Subcutaneous abdominal adipose tissue (tissue), 5 donors: ENCODE measurements around the gene IFNL4.
"Not testable (repeated sequence)": the region's sequence is repeated elsewhere in the genome, so short reads cannot be mapped to it uniquely, and the experiment has no call there.

Source experiments
- H3K27ac ChIP-seq: one replicate; pipeline ENCODE4 v1.7.0; 2013; ENCODE audit warnings: low read depth, mild to moderate bottlenecking, inconsistent platforms, low read length, moderate library complexity
- H3K27me3 ChIP-seq, 5 donors: one replicate each; pipeline ENCODE4 v1.7.0; 2013; ENCODE audit warnings: low read length in 5 of 5, inconsistent platforms in 1 of 5; ENCODE audit not compliant: control insufficient read depth in 5 of 5, insufficient read depth in 4 of 5
- H3K36me3 ChIP-seq, 5 donors: one replicate each; pipeline ENCODE4 v1.7.0; 2013; ENCODE audit warnings: low read length in 5 of 5; ENCODE audit not compliant: control insufficient read depth in 5 of 5, insufficient read depth in 5 of 5
- H3K4me1 ChIP-seq, 5 donors: one replicate each; pipeline ENCODE4 v1.7.0; 2013; ENCODE audit warnings: low read length in 5 of 5, mild to moderate bottlenecking in 3 of 5, moderate library complexity in 1 of 5; ENCODE audit not compliant: control insufficient read depth in 5 of 5, insufficient read depth in 5 of 5
- H3K4me3 ChIP-seq, 5 donors: one replicate each; pipeline ENCODE4 v1.7.0; 2013; ENCODE audit warnings: low read length in 5 of 5, low read depth in 1 of 5
- H3K9ac ChIP-seq, 5 donors: one replicate each; pipeline ENCODE4 v1.7.0; 2013; ENCODE audit warnings: low read length in 5 of 5, mild to moderate bottlenecking in 4 of 5, moderate library complexity in 3 of 5
- H3K9me3 ChIP-seq, 5 donors: one replicate each; pipeline ENCODE4 v1.7.0; 2013; ENCODE audit warnings: low read length in 5 of 5; ENCODE audit not compliant: control insufficient read depth in 5 of 5
- donor health status: healthy.
- donor health status: healthy.
- donor health status: healthy.
- donor health status: healthy.
- donor health status: healthy.

Gene IFNL4

GRCh38 chr19:39245166-39245565 is 3.5 kb downstream of the IFNL4 start:
- Histone ChIP-seq H3K4me1 (peaks cover 0 to 22% (median 20%) of the 10 kb centered on the region in 5 donors), H3K27me3 (peaks cover 5 to 28% (median 17%) of the 10 kb centered on the region in 5 donors)
- H3K27ac ChIP-seq, H3K9ac ChIP-seq, H3K36me3 ChIP-seq, H3K9me3 ChIP-seq, H3K4me3 ChIP-seq: not testable (repeated sequence)

- H3K27me3 ChIP-seq: peaks cover 5 to 28% (median 17%) of the 10 kb centered on the region in 5 donors
Measured at GRCh38 chr19:39244410-39245100, 4.1 kb downstream of the IFNL4 start, which contains the start of gene IFNL3. IFNL3 (minus strand) TSS chr19:39245006; CDS start chr19:39244967, 39 bp downstream.

GRCh38 chr19:39243741-39244140 is 4.9 kb downstream of the IFNL4 start:
- Histone ChIP-seq H3K27me3 (peaks cover 5 to 23% (median 15%) of the 10 kb centered on the region in 5 donors), H3K4me1 (peaks cover 0 to 18% (median 14%) of the 10 kb centered on the region in 5 donors)
- H3K4me3 ChIP-seq, H3K9me3 ChIP-seq, H3K9ac ChIP-seq, H3K27ac ChIP-seq, H3K36me3 ChIP-seq: not testable (repeated sequence)

More at GRCh38 chr19:39244410-39245100, 4.1 kb downstream of the IFNL4 start, which contains the start of gene IFNL3:
- H3K27ac ChIP-seq, H3K9me3 ChIP-seq, H3K36me3 ChIP-seq, H3K9ac ChIP-seq, H3K4me3 ChIP-seq: not testable (repeated sequence)
- H3K4me1 ChIP-seq: peaks cover 0 to 22% (median 20%) of the 10 kb centered on the region in 5 donors

GRCh38 chr19:39240421-39240820 is 8.2 kb downstream of the IFNL4 start:
- no peaks in the 10 kb centered on the region for H3K36me3 ChIP-seq
- H3K4me3 ChIP-seq: no peak overlapping the region
- H3K9ac ChIP-seq: no peak overlapping the region
- peaks cover 0 to 3% (median 0%) of the 10 kb centered on the region in 5 donors for H3K4me1 ChIP-seq
- H3K27ac ChIP-seq: no peak overlapping the region
- H3K9me3 ChIP-seq: no peaks in the 10 kb centered on the region
- H3K27me3 ChIP-seq: peaks cover 3 to 14% (median 11%) of the 10 kb centered on the region in 5 donors

- Histone ChIP-seq H3K9ac (no peak overlapping the region), H3K36me3 (no peaks in the 10 kb centered on the region), H3K4me3 (no peak overlapping the region), H3K27me3 (peaks cover 5 to 14% (median 11%) of the 10 kb centered on the region in 5 donors), H3K27ac (no peak overlapping the region), H3K4me1 (peaks cover 0 to 3% (median 0%) of the 10 kb centered on the region in 5 donors), H3K9me3 (no peaks in the 10 kb centered on the region)
Measured at GRCh38 chr19:39238944-39239343, 9.7 kb downstream of the IFNL4 start.

GRCh38 chr19:39238209-39238608 is 10.4 kb downstream of the IFNL4 start:
- no peaks in the 10 kb centered on the region for H3K36me3 ChIP-seq
- H3K9ac ChIP-seq: no peak overlapping the region
- peaks cover 5 to 16% (median 11%) of the 10 kb centered on the region in 5 donors for H3K27me3 ChIP-seq
- H3K27ac ChIP-seq: no peak overlapping the region
- H3K4me1 ChIP-seq: peaks cover 0 to 3% (median 0%) of the 10 kb centered on the region in 5 donors
- no peak overlapping the region for H3K4me3 ChIP-seq
- no peaks in the 10 kb centered on the region for H3K9me3 ChIP-seq

GRCh38 chr19:39237200-39238184 is 11.2 kb downstream of the IFNL4 start:
- no peak overlapping the region for H3K9ac ChIP-seq
- peaks cover 5 to 16% (median 11%) of the 10 kb centered on the region in 5 donors for H3K27me3 ChIP-seq
- peaks cover 0 to 3% (median 0%) of the 10 kb centered on the region in 5 donors for H3K4me1 ChIP-seq
- H3K36me3 ChIP-seq: no peaks in the 10 kb centered on the region
- no peak overlapping the region for H3K4me3 ChIP-seq
- no peaks in the 10 kb centered on the region for H3K9me3 ChIP-seq
- H3K27ac ChIP-seq: no peak overlapping the region

GRCh38 chr19:39236527-39236926 is 12.1 kb downstream of the IFNL4 start:
- Histone ChIP-seq H3K27ac (no peak overlapping the region), H3K4me3 (no peak overlapping the region), H3K9ac (no peak overlapping the region), H3K36me3 (no peaks in the 10 kb centered on the region), H3K9me3 (no peaks in the 10 kb centered on the region), H3K27me3 (peaks cover 5 to 16% (median 11%) of the 10 kb centered on the region in 5 donors), H3K4me1 (peaks cover 0 to 3% (median 0%) of the 10 kb centered on the region in 5 donors)

GRCh38 chr19:39232708-39233107 is 15.9 kb downstream of the IFNL4 start:
- no peak overlapping the region for H3K27ac ChIP-seq
- H3K9ac ChIP-seq: no peak overlapping the region
- peaks cover 0 to 3% (median 0%) of the 10 kb centered on the region in 5 donors for H3K4me1 ChIP-seq
- H3K36me3 ChIP-seq: no peaks in the 10 kb centered on the region
- peaks cover 0 to 6% (median 4%) of the 10 kb centered on the region in 5 donors for H3K9me3 ChIP-seq
- no peak overlapping the region for H3K4me3 ChIP-seq
- H3K27me3 ChIP-seq: peaks cover 5 to 14% (median 11%) of the 10 kb centered on the region in 5 donors
